HEK293T (cell line): ENCODE data around the gene NPVF.

Source experiments
- CTCF ChIA-PET: fragments of 350-600 bp; formaldehyde crosslinking; extraction: SDS; loops from one replicate; lab custom pipeline; 2021; ENCODE audit warnings: antibody characterized with exemption, inconsistent platforms; lab: Yijun Ruan, JAX
- POLR2A ChIA-PET: fragments of 350-600 bp; formaldehyde crosslinking; extraction: SDS; loops from one replicate; lab custom pipeline; 2020; ENCODE audit warnings: antibody characterized with exemption, inconsistent platforms; lab: Yijun Ruan, JAX
- DNase-seq: peaks from one replicate; pipeline ENCODE4 v3.0.0; 2012; ENCODE audit warnings: mixed read lengths; ENCODE audit errors: extremely low spot score
- ARNT ChIP-seq: fragments of 450-650 bp; IDR thresholded peaks from 2 replicates; pipeline ENCODE4 v1.6.1; 2017; ENCODE audit warnings: mild to moderate bottlenecking
- BHLHE40 ChIP-seq: fragments of 450-650 bp; IDR thresholded peaks from 2 replicates; pipeline ENCODE4 v1.6.1; 2016; ENCODE audit warnings: mild to moderate bottlenecking, moderate library complexity, borderline replicate concordance
- CTBP1 ChIP-seq: fragments of 450-650 bp; IDR thresholded peaks from 2 replicates; pipeline ENCODE4 v1.6.1; 2016; ENCODE audit warnings: borderline replicate concordance
- ELF4 ChIP-seq: fragments of 450-650 bp; IDR thresholded peaks from 2 replicates; pipeline ENCODE4 v1.6.1; 2017; ENCODE audit warnings: antibody characterized with exemption
- FOXA1 ChIP-seq: fragments of 450-650 bp; IDR thresholded peaks from 2 replicates; pipeline ENCODE4 v1.6.1; 2016; ENCODE audit warnings: mild to moderate bottlenecking
- FOXK2 ChIP-seq: fragments of 450-650 bp; IDR thresholded peaks from 2 replicates; pipeline ENCODE4 v1.6.1; 2016; ENCODE audit warnings: mild to moderate bottlenecking
- FOXM1 ChIP-seq: fragments of 450-650 bp; IDR thresholded peaks from 2 replicates; pipeline ENCODE4 v1.6.1; 2017; ENCODE audit warnings: mild to moderate bottlenecking, borderline replicate concordance
- HDGF ChIP-seq: fragments of 450-650 bp; IDR thresholded peaks from 2 replicates; pipeline ENCODE4 v1.6.1; 2017; ENCODE audit warnings: antibody characterized with exemption, borderline replicate concordance
- L3MBTL2 ChIP-seq: fragments of 450-650 bp; conservative IDR thresholded peaks from 2 replicates; pipeline ENCODE4 v1.6.1; 2016; ENCODE audit warnings: mild to moderate bottlenecking
- LEF1 ChIP-seq: fragments of 450-650 bp; IDR thresholded peaks from 2 replicates; pipeline ENCODE4 v1.6.1; 2017; ENCODE audit warnings: mild to moderate bottlenecking, borderline replicate concordance
- NFRKB ChIP-seq: fragments of 450-650 bp; IDR thresholded peaks from 2 replicates; pipeline ENCODE4 v1.6.1; 2016; ENCODE audit warnings: mild to moderate bottlenecking, moderate library complexity
- SP1 ChIP-seq: fragments of 450-650 bp; IDR thresholded peaks from 2 replicates; pipeline ENCODE4 v1.6.1; 2017
- SUZ12 ChIP-seq: fragments of 450-650 bp; IDR thresholded peaks from 2 replicates; pipeline ENCODE4 v1.6.1; 2016; ENCODE audit warnings: mild to moderate bottlenecking
- TARDBP ChIP-seq: fragments of 450-650 bp; IDR thresholded peaks from 2 replicates; pipeline ENCODE4 v1.6.1; 2016
- ZNF384 ChIP-seq: fragments of 450-650 bp; IDR thresholded peaks from 2 replicates; pipeline ENCODE4 v1.6.1; 2016
- TF ChIP-seq, protein P1 (sequence below): fragments of 450-650 bp; IDR thresholded peaks from 2 replicates; pipeline ENCODE4 v1.6.1; 2016

The NPVF gene

DNA sequence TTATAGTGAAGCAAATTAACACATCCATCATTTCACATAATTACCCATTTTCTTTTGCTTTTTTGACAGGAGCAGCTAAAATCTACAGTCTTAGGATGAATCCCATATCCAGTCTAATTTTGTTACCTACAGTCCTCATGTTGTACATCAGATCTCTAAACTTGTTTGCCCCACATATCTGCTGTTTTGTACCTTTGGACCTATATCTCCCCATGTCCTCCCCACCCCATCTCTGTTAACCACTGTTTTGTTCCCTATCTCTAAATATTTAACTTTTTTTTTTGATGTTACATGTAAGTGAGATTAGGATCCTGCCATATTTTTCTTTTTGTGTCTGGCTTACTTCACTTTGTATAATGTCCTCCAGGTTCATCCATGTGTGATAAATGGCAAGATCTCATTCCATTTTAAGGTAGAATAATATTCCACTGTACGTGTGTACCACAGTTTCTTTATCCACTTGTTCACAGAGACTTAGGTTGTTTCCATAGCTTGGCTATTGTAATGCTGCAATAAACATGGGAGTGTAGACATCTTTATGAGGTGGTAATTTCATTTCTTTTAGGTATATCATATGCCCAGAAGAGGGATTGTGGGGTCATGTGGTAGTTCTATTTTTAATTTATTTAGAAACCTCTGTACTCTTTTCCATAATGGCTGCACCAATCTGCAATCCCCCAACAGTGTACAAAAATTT lies 19.6 kb downstream of the NPVF start:
- ChIA-PET CTCF (no interaction called here), POLR2A (no interaction called here)
- TF ChIP-seq NFRKB = no peak
- no peak for TF ChIP-seq CTBP1
- TF ChIP-seq FOXA1 = no peak
- TF ChIP-seq SP1 = no peak
- no peak for TF ChIP-seq TARDBP
- TF ChIP-seq FOXM1 = no peak
- no peak for TF ChIP-seq ELF4
- no peak for DNase-seq

DNA sequence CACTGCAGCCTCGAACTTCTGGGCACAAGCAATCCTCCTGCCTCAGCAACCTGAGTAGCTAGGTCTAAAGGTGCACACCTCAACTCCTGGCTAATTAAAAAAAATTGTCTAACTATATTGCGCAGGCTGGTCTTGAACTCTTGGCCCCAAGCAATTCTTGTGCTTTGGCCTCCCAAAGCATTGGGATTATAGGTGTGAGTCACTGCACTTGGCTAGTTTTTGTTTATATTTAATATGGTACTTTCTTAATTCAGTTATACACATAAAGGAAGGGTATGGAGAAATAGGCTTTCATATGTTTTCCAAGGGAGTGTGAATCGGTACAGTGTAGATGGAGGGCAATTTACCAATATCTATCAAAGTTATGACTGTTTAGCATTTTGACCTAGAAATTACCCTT lies 20.4 kb downstream of the NPVF start:
- DNase-seq = no peak
- ChIA-PET CTCF (no interaction called here), POLR2A (no interaction called here)
- TF ChIP-seq FOXM1 = no peak
- no peak for TF ChIP-seq LEF1
- no peak for TF ChIP-seq TARDBP
- no peak for TF ChIP-seq FOXK2
- TF ChIP-seq BHLHE40 = no peak
- no peak for TF ChIP-seq NFRKB
- TF ChIP-seq ARNT = no peak
- TF ChIP-seq, protein P1, sequence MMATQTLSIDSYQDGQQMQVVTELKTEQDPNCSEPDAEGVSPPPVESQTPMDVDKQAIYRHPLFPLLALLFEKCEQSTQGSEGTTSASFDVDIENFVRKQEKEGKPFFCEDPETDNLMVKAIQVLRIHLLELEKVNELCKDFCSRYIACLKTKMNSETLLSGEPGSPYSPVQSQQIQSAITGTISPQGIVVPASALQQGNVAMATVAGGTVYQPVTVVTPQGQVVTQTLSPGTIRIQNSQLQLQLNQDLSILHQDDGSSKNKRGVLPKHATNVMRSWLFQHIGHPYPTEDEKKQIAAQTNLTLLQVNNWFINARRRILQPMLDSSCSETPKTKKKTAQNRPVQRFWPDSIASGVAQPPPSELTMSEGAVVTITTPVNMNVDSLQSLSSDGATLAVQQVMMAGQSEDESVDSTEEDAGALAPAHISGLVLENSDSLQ = no peak
- TF ChIP-seq ZNF384 = no peak
- no peak for TF ChIP-seq HDGF
- no peak for TF ChIP-seq FOXA1
- TF ChIP-seq L3MBTL2 = no peak
- TF ChIP-seq SP1 = no peak
- TF ChIP-seq SUZ12 = no peak
- no peak for TF ChIP-seq ELF4
- no peak for TF ChIP-seq CTBP1

DNA sequence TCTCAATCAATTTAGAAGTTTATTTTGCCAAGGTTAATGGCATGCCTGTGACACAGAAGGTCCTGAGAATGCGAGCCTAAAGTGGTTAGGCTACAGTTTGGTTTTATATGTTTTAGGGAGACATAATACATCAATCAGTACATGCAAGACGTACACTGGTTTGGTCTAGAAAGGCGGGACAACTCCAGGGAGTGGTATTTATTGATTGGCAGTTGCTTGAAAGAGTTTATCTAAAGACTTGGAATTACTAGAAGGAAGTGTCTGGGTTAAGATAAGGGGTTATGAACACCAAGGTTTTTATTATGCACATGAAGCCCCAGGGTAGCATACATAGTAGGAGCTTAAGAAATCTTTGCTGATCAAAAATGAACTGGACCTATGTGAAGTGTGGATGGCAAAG lies 21.5 kb downstream of the NPVF start:
- no peak for TF ChIP-seq CTBP1
- TF ChIP-seq, protein P1 = peak; percentile 57
- CTCF ChIA-PET = no interaction called here
- POLR2A ChIA-PET = no interaction called here
- DNase-seq = no peak

DNA sequence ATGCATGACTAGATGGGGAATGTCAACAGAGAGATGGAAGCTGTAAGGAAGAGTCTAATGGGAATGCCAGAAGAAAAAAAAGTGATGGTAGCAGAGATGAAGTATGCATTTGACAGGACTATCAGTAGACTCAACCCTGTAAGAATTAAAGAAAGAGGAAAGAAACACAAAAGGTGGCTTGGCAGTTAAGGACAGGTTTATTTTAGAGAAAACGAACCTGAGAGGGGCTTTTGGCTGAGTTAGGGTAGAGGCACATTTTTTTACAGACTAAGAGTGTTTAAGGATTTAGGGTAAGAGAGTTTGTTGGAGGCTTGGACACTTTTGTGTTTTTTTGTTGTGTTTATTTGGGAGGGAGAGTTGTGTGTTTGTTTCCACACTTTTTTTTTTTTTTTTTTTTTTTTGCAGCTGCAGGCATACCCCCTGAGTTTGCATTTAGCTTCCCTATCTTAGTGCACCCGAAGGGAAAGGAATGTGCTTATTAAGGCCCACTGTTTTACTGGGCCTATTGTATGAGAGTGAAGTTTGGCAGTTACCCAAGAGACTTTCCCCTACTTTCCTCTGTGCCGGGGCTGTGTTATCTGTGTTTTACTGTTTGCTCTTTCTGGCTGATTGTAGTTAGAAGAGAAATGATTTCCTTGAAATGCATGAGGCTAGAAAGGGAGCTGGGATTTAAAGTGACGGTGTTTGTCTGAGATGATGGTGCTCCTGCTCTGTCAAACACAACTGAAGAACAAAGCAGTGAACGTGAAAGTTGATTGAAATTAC lies 32.0 kb downstream of the NPVF start:
- ChIA-PET POLR2A (no interaction called here), CTCF (no interaction called here)
- no peak for DNase-seq
- no peak for TF ChIP-seq SP1

DNA sequence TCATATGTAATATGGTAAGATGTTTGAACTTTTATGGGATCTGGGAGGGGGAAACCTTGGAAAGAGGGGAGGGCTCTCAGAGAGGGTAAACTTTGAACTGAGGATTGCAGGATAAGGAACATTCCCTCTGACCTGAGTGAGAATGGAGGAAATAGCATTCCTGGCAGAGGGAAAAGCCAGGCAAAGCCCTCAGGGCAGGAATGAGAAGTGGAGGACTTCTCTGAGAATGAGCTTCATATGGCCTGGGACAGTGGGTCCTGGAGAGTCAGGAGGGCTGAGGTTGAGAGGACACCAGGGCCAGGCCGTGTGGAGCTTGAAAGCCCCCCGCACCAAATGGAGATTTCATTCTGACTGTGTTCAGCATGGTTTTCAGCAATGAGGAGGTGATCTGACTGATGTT lies 34.2 kb downstream of the NPVF start:
- CTCF ChIA-PET = no interaction called here
- TF ChIP-seq L3MBTL2 (no peak), ELF4 (no peak), SP1 (no peak), HDGF (no peak), TARDBP (no peak), ARNT (no peak), FOXM1 (no peak), CTBP1 (no peak), ZNF384 (no peak), NFRKB (no peak), BHLHE40 (no peak), LEF1 (no peak), FOXK2 (no peak), FOXA1 (no peak), SUZ12 (no peak)
- TF ChIP-seq, protein P1 = no peak

DNA sequence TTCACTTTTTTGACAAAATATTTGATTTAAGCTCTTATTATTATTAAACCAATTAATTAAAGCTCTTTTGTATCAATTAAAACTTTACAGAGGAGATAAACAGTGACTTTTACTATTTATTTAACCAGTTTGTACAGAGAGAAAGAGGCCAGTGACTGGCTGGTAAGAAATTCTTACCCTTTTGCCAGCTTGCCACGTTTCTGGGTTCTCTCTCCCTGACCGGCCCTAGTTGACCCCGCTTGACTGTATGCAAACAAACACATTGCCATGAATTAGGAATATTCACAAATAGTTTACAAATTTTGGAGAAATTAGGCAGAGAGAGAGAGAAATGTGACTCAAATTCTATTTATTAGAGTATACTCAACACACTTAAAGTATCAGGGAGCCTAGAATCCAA lies 36.2 kb downstream of the NPVF start:
- ChIA-PET POLR2A (no interaction called here), CTCF (no interaction called here)
- DNase-seq = no peak
- TF ChIP-seq ZNF384 (no peak), SP1 (no peak), HDGF (no peak), FOXM1 (no peak), L3MBTL2 (no peak), SUZ12 (no peak), CTBP1 (no peak), LEF1 (no peak), FOXA1 (no peak), ARNT (no peak), TARDBP (no peak), NFRKB (no peak), FOXK2 (no peak), BHLHE40 (no peak), ELF4 (no peak)
- TF ChIP-seq, protein P1 = no peak

More for the DNA sequence above, 34.2 kb downstream of the NPVF start:
- POLR2A ChIA-PET = no interaction called here
- no peak for DNase-seq
